ENCODE data around the gene ZNF778.
A peak's percentile ranks its signal among the peaks of the same experiment; 100 is the strongest.
"Not testable (repeated sequence)": the region's sequence is repeated elsewhere in the genome, so short reads cannot be mapped to it uniquely, and the experiment has no call there.

Gene ZNF778

DNA sequence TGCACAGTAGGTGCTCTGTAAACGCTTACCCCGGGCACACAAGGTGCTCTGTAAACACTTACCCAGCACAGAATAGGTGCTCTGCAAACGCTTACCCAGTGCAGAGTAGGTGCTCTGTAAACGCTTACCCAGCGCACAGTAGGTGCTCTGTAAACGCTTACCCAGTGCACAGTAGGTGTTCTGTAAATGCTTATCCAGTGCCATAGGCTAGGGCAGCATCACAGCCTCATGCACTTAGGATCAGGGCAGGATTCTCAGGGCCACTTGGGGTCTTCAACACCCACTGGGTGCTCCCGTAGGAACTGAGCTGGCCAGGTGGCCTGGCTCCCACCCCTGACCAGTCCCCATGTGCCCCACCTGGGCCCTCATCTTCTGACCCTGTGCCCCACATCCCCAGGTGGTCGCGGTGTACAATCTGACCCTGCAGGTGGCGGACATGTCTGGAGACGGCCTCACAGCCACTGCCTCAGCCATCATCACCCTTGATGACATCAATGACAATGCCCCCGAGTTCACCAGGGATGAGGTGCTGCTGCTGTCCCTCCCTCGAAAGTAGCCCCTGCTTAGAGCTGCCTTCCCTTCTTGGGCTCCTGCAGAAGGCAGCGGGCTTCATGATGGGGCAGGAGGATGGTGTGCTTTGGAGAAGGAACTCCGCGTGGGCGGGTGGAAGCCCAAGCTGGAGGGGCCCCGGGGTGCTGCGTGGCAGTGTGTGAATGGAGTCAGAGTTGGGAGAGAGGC lies 30.3 kb upstream of the ZNF778 start:
- DNase-seq (ENCODE audit: low spot score), result peak; percentile 63
- no peaks in the 10 kb centered on the region for H3K36me3 ChIP-seq (ENCODE audit: low read depth)
- no peaks in the 10 kb centered on the region for H3K9me3 ChIP-seq (ENCODE audit: severe bottlenecking)
- no peak overlapping the region for H3K4me3 ChIP-seq (ENCODE audit: severe bottlenecking)
- H3K4me1 ChIP-seq (ENCODE audit: insufficient read depth, poor library complexity, severe bottlenecking), result no peaks in the 10 kb centered on the region
- H3K27me3 ChIP-seq (ENCODE audit: insufficient read depth, poor library complexity, severe bottlenecking), result no peaks in the 10 kb centered on the region
- TF ChIP-seq, protein P1, sequence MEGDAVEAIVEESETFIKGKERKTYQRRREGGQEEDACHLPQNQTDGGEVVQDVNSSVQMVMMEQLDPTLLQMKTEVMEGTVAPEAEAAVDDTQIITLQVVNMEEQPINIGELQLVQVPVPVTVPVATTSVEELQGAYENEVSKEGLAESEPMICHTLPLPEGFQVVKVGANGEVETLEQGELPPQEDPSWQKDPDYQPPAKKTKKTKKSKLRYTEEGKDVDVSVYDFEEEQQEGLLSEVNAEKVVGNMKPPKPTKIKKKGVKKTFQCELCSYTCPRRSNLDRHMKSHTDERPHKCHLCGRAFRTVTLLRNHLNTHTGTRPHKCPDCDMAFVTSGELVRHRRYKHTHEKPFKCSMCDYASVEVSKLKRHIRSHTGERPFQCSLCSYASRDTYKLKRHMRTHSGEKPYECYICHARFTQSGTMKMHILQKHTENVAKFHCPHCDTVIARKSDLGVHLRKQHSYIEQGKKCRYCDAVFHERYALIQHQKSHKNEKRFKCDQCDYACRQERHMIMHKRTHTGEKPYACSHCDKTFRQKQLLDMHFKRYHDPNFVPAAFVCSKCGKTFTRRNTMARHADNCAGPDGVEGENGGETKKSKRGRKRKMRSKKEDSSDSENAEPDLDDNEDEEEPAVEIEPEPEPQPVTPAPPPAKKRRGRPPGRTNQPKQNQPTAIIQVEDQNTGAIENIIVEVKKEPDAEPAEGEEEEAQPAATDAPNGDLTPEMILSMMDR (IDR thresholded peaks at IDR 0.05; ENCODE audit: poor library complexity, severe bottlenecking), result no peak
- ATAC-seq (ENCODE audit: low read depth), result peak; percentile 13
- no peak overlapping the region for H3K27ac ChIP-seq (ENCODE audit: poor library complexity, severe bottlenecking)

- no peaks in the 10 kb centered on the region for H3K4me1 ChIP-seq (ENCODE audit: insufficient read depth, poor library complexity, severe bottlenecking)
- H3K4me3 ChIP-seq (ENCODE audit: severe bottlenecking), result no peak overlapping the region
- no peaks in the 10 kb centered on the region for H3K36me3 ChIP-seq (ENCODE audit: low read depth)
- H3K9me3 ChIP-seq (ENCODE audit: severe bottlenecking), result no peaks in the 10 kb centered on the region
- TF ChIP-seq, protein P1 (IDR thresholded peaks at IDR 0.05; ENCODE audit: poor library complexity, severe bottlenecking), result no peak
- ATAC-seq (ENCODE audit: low read depth) (peak; percentile 19), DNase-seq (ENCODE audit: low spot score) (no peak)
- H3K27me3 ChIP-seq (ENCODE audit: insufficient read depth, poor library complexity, severe bottlenecking), result no peaks in the 10 kb centered on the region
- no peak overlapping the region for H3K27ac ChIP-seq (ENCODE audit: poor library complexity, severe bottlenecking)
Measured at GRCh38 chr16:89187770-89188392, 29.6 kb upstream of the ZNF778 start.

GRCh38 chr16:89188471-89189357 lies 28.8 kb upstream of the ZNF778 start:
- H3K36me3 ChIP-seq (ENCODE audit: low read depth); DNase-seq (ENCODE audit: low spot score); H3K9me3 ChIP-seq (ENCODE audit: severe bottlenecking); H3K4me1 ChIP-seq (ENCODE audit: insufficient read depth, poor library complexity, severe bottlenecking); H3K27ac ChIP-seq (ENCODE audit: poor library complexity, severe bottlenecking); H3K27me3 ChIP-seq (ENCODE audit: insufficient read depth, poor library complexity, severe bottlenecking); ATAC-seq (ENCODE audit: low read depth); H3K4me3 ChIP-seq (ENCODE audit: severe bottlenecking): not testable (repeated sequence)

DNA sequence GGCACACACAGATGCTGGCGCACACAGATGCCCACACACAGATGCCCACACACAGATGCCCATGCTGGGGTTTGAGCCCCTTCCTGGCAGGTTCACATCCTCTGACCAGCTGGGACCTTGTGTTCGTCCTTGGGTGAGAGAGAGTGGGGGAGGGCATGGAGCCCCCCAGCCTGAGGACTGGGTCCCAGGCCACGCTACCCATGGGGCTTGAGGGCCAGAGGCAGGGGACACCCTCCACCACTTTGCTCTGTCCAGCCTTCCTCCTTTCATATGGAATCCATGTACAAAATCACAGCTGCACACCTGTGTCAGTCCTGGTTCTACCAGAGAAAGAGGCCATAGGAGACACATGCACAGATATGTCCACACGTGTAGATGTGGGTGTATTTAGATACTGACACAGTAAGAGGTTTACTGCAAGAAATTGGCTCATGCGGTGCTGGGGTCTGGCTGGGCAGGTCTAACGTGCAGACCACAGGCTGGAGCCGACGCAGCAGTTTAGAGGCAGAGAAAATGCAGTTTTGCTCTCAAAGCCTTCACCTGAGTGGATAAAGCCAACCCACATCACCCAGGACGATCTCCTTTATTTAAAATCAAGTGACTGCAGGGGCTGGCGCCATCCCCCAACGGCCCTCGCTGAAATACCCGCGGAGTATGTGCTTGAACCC lies 28.0 kb upstream of the ZNF778 start:
- ATAC-seq (ENCODE audit: low read depth), result no peak
- Histone ChIP-seq H3K4me1 (ENCODE audit: insufficient read depth, poor library complexity, severe bottlenecking) (no peaks in the 10 kb centered on the region), H3K36me3 (ENCODE audit: low read depth) (no peaks in the 10 kb centered on the region)

More for the DNA sequence above, 28.0 kb upstream of the ZNF778 start:
- Histone ChIP-seq H3K9me3 (ENCODE audit: severe bottlenecking) (no peaks in the 10 kb centered on the region), H3K4me3 (ENCODE audit: severe bottlenecking) (no peak overlapping the region), H3K27me3 (ENCODE audit: insufficient read depth, poor library complexity, severe bottlenecking) (no peaks in the 10 kb centered on the region), H3K27ac (ENCODE audit: poor library complexity, severe bottlenecking) (no peak overlapping the region)
- no peak for DNase-seq (ENCODE audit: low spot score)
- TF ChIP-seq, protein P1 (IDR thresholded peaks at IDR 0.05; ENCODE audit: poor library complexity, severe bottlenecking), result no peak
